WERI-Rb-1 (cell line): Measurements from ENCODE around the gene SDS.

Experiments
- DNase-seq: peaks from one replicate; pipeline ENCODE4 v3.0.0-alpha.2; 2020
- H3K27ac ChIP-seq: fragments of 250-450 bp; sonication (Bioruptor Pico); 2 replicates; pipeline ENCODE4 v1.5.1; 2020; ENCODE audit warnings: mild to moderate bottlenecking, moderate library complexity
- H3K27me3 ChIP-seq: fragments of 250-450 bp; sonication (Bioruptor Pico); 2 replicates; pipeline ENCODE4 v1.5.1; 2021; ENCODE audit warnings: mild to moderate bottlenecking, low read depth, moderate library complexity; ENCODE audit not compliant: insufficient read depth, severe bottlenecking
- H3K36me3 ChIP-seq: fragments of 250-450 bp; sonication (Bioruptor Pico); 2 replicates; pipeline ENCODE4 v1.5.1; 2020; ENCODE audit warnings: mild to moderate bottlenecking, moderate library complexity
- H3K4me3 ChIP-seq: 2 replicates; pipeline ENCODE4 v1.5.1; 2011; ENCODE audit warnings: low read depth, mild to moderate bottlenecking, control low read depth, low read length
- H3K9me3 ChIP-seq: fragments of 250-450 bp; sonication (Bioruptor Pico); 2 replicates; pipeline ENCODE4 v1.5.1; 2021; ENCODE audit warnings: mild to moderate bottlenecking, moderate library complexity; ENCODE audit not compliant: severe bottlenecking
- CTCF ChIP-seq: IDR thresholded peaks from 2 replicates; pipeline ENCODE4 v1.5.1; 2011; ENCODE audit warnings: low read depth, mild to moderate bottlenecking, control low read depth, inconsistent platforms, low read length

The SDS gene

GRCh38 chr12:113418213-113418879 is 14.7 kb upstream of the SDS start:
- no peaks in the 10 kb centered on the region for H3K36me3 ChIP-seq
- H3K9me3 ChIP-seq: peaks cover 2% of the 10 kb centered on the region
- H3K4me3 ChIP-seq: no peak overlapping the region
- DNase-seq: peak; percentile 36
- no peak for TF ChIP-seq CTCF
- H3K27me3 ChIP-seq: no peaks in the 10 kb centered on the region
- H3K27ac ChIP-seq: peak overlapping the region; percentile 62

GRCh38 chr12:113416091-113416754 is 12.5 kb upstream of the SDS start:
- Histone ChIP-seq H3K27ac (no peak overlapping the region), H3K27me3 (no peaks in the 10 kb centered on the region), H3K36me3 (no peaks in the 10 kb centered on the region), H3K4me3 (no peak overlapping the region), H3K9me3 (peaks cover 2% of the 10 kb centered on the region)
- no peak for TF ChIP-seq CTCF
- DNase-seq: no peak

- DNase-seq: no peak
- TF ChIP-seq CTCF: no peak
- Histone ChIP-seq H3K27ac (no peak overlapping the region), H3K9me3 (peaks cover 2% of the 10 kb centered on the region), H3K27me3 (no peaks in the 10 kb centered on the region), H3K4me3 (no peak overlapping the region), H3K36me3 (no peaks in the 10 kb centered on the region)
These were observed 10.9 kb upstream of the SDS start for GRCh38 chr12:113414519-113415038.

- no peak for DNase-seq
- Histone ChIP-seq H3K36me3 (no peaks in the 10 kb centered on the region), H3K27ac (no peak overlapping the region), H3K27me3 (no peaks in the 10 kb centered on the region), H3K4me3 (no peak overlapping the region), H3K9me3 (peaks cover 2% of the 10 kb centered on the region)
- no peak for TF ChIP-seq CTCF
These were observed 9.8 kb upstream of the SDS start for GRCh38 chr12:113413488-113413939.

- H3K9me3 ChIP-seq: peaks cover 2% of the 10 kb centered on the region
- no peak overlapping the region for H3K27ac ChIP-seq
- H3K27me3 ChIP-seq: no peaks in the 10 kb centered on the region
- TF ChIP-seq CTCF: no peak
- no peak overlapping the region for H3K4me3 ChIP-seq
- H3K36me3 ChIP-seq: no peaks in the 10 kb centered on the region
- no peak for DNase-seq
These were observed 5.9 kb upstream of the SDS start for GRCh38 chr12:113409462-113410124.
